PFSK-1 (cell line): Measurements from ENCODE around the gene LOC101059915.

Source experiments
- SIN3A ChIP-seq: IDR thresholded peaks from 2 replicates; pipeline ENCODE4 v1.6.1; 2012; ENCODE audit warnings: mild to moderate bottlenecking, low read length, moderate library complexity, borderline replicate concordance; ENCODE audit not compliant: insufficient read depth
- TAF1 ChIP-seq: IDR thresholded peaks from 2 replicates; pipeline ENCODE4 v1.6.1; 2012; ENCODE audit warnings: low read length, control low read depth, borderline replicate concordance; ENCODE audit not compliant: insufficient read depth
- TF ChIP-seq, protein P1 (sequence below), 2 experiments: IDR thresholded peaks; 2 replicates each; pipeline versions ENCODE4 v1.6.1 to v1.8.0; 2011 to 2012; ENCODE audit warnings: low read depth in 2 of 2, low read length in 2 of 2, control low read depth in 1 of 2, inconsistent platforms in 1 of 2, mild to moderate bottlenecking in 1 of 2, moderate library complexity in 1 of 2; ENCODE audit not compliant: insufficient read depth in 1 of 2

DNA sequence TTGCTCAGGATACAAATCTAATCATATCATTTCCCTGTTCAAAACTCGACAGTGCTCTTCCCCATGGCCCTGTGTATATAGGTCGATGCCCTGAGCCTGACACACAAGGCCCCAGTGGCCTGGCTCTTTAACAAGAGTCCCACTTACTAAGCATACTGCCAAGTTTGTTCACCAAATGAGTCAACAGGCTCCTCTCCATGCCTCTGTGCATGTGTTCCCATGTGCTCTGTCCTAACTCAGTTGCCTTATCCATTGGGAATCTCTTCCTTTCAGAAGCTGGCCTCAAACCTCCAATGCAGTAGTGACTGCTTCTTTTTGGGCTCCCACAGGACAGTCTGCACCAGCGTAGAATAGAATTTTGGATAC, 30.1 kb upstream of the LOC101059915 start:
- TF ChIP-seq SIN3A (no peak), TAF1 (no peak)
- TF ChIP-seq, protein P1, sequence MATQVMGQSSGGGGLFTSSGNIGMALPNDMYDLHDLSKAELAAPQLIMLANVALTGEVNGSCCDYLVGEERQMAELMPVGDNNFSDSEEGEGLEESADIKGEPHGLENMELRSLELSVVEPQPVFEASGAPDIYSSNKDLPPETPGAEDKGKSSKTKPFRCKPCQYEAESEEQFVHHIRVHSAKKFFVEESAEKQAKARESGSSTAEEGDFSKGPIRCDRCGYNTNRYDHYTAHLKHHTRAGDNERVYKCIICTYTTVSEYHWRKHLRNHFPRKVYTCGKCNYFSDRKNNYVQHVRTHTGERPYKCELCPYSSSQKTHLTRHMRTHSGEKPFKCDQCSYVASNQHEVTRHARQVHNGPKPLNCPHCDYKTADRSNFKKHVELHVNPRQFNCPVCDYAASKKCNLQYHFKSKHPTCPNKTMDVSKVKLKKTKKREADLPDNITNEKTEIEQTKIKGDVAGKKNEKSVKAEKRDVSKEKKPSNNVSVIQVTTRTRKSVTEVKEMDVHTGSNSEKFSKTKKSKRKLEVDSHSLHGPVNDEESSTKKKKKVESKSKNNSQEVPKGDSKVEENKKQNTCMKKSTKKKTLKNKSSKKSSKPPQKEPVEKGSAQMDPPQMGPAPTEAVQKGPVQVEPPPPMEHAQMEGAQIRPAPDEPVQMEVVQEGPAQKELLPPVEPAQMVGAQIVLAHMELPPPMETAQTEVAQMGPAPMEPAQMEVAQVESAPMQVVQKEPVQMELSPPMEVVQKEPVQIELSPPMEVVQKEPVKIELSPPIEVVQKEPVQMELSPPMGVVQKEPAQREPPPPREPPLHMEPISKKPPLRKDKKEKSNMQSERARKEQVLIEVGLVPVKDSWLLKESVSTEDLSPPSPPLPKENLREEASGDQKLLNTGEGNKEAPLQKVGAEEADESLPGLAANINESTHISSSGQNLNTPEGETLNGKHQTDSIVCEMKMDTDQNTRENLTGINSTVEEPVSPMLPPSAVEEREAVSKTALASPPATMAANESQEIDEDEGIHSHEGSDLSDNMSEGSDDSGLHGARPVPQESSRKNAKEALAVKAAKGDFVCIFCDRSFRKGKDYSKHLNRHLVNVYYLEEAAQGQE (IDR thresholded peaks at IDR 0.05; ENCODE audit: insufficient read depth in 1 of 2, low read depth in 2 of 2, low read length in 2 of 2) = no peak
